Stimulated activated CD4-positive, alpha-beta T cell treated with anti-CD3 and anti-CD28 coated beads, Interleukin-12 subunit alpha, Interleukin-12 subunit beta, amount 100 ng/mL, for 4 hours (primary cell): ENCODE measurements around the gene MED13L.

ENCODE experiments used
- DNase-seq: peaks from one replicate; pipeline ENCODE4 v3.0.0-alpha.2; 2020

Gene MED13L

GRCh38 chr12:116177017-116177416 lies 100.5 kb downstream of the MED13L start:
- DNase-seq, result no peak

- DNase-seq, result no peak
Measured at GRCh38 chr12:116174904-116175303, 102.6 kb downstream of the MED13L start.

- DNase-seq, result no peak
Measured at GRCh38 chr12:116174006-116174405, 103.5 kb downstream of the MED13L start.

GRCh38 chr12:116172224-116172849 lies 105.2 kb downstream of the MED13L start:
- DNase-seq, result peak; percentile 16

GRCh38 chr12:116171549-116171948 lies 105.9 kb downstream of the MED13L start:
- DNase-seq, result no peak

- DNase-seq, result no peak
Measured at GRCh38 chr12:116169071-116169470, 108.4 kb downstream of the MED13L start.

GRCh38 chr12:116166306-116166705 lies 111.2 kb downstream of the MED13L start:
- no peak for DNase-seq

GRCh38 chr12:116165036-116165425 lies 112.5 kb downstream of the MED13L start:
- no peak for DNase-seq

GRCh38 chr12:116164250-116165035 lies 113.0 kb downstream of the MED13L start:
- DNase-seq, result no peak

- no peak for DNase-seq
Measured at GRCh38 chr12:116162071-116162470, 115.4 kb downstream of the MED13L start.

GRCh38 chr12:116161588-116161987 lies 115.9 kb downstream of the MED13L start:
- no peak for DNase-seq

- no peak for DNase-seq
Measured at GRCh38 chr12:116160883-116161458, 116.5 kb downstream of the MED13L start.

GRCh38 chr12:116160231-116160630 lies 117.3 kb downstream of the MED13L start:
- no peak for DNase-seq

GRCh38 chr12:116159593-116160200 lies 117.8 kb downstream of the MED13L start:
- DNase-seq, result no peak

- no peak for DNase-seq
Measured at GRCh38 chr12:116159175-116159574, 118.3 kb downstream of the MED13L start.

GRCh38 chr12:116157845-116158267 lies 119.6 kb downstream of the MED13L start:
- DNase-seq, result no peak

- DNase-seq, result no peak
Measured at GRCh38 chr12:116156614-116157013, 120.9 kb downstream of the MED13L start.

- DNase-seq, result no peak
Measured at GRCh38 chr12:116155383-116155782, 122.1 kb downstream of the MED13L start.

GRCh38 chr12:116153983-116154382 lies 123.5 kb downstream of the MED13L start:
- no peak for DNase-seq

GRCh38 chr12:116153113-116153512 lies 124.4 kb downstream of the MED13L start:
- no peak for DNase-seq

- no peak for DNase-seq
Measured at GRCh38 chr12:116152268-116152667, 125.2 kb downstream of the MED13L start.

- DNase-seq, result no peak
Measured at GRCh38 chr12:116150452-116150851, 127.0 kb downstream of the MED13L start.

GRCh38 chr12:116150001-116150400 lies 127.5 kb downstream of the MED13L start:
- DNase-seq, result no peak

- DNase-seq, result no peak
Measured at GRCh38 chr12:116148844-116149243, 128.6 kb downstream of the MED13L start.
